GM12878 (cell line): Measurements from ENCODE around the gene SRCAP.

ENCODE experiments used
- POLR2AphosphoS5 ChIP-seq: IDR thresholded peaks from 2 replicates; pipeline ENCODE4 v1.6.1; 2011; ENCODE audit warnings: mild to moderate bottlenecking, low read length, inconsistent platforms
- ZNF217 ChIP-seq: fragments of 450-650 bp; IDR thresholded peaks from 2 replicates; pipeline ENCODE4 v1.6.1; 2017; ENCODE audit warnings: antibody characterized with exemption, mild to moderate bottlenecking
- TF ChIP-seq, protein P1 (sequence below): IDR thresholded peaks from 2 replicates; pipeline ENCODE4 v1.6.1; 2012; ENCODE audit warnings: mild to moderate bottlenecking, low read depth, low read length
- TF ChIP-seq, protein P2 (sequence below): fragments of 450-650 bp; formaldehyde crosslinking; IDR thresholded peaks from 2 replicates; pipeline ENCODE4 v1.4.0; 2020; ENCODE audit warnings: mild to moderate bottlenecking, moderate library complexity
- TF ChIP-seq, protein P3 (sequence below), 3 experiments: IDR thresholded peaks in 2 of 3; conservative IDR thresholded peaks in 1 of 3; 2 replicates each; pipeline ENCODE4 v1.5.1; 2011; ENCODE audit warnings: low read depth in 3 of 3, low read length in 3 of 3, mild to moderate bottlenecking in 3 of 3, control low read depth in 2 of 3, moderate library complexity in 2 of 3, inconsistent platforms in 1 of 3, mixed read lengths in 1 of 3; ENCODE audit not compliant: control insufficient read depth in 2 of 3, insufficient read depth in 1 of 3; ENCODE audit errors: extremely low read depth in 1 of 3

DNA sequence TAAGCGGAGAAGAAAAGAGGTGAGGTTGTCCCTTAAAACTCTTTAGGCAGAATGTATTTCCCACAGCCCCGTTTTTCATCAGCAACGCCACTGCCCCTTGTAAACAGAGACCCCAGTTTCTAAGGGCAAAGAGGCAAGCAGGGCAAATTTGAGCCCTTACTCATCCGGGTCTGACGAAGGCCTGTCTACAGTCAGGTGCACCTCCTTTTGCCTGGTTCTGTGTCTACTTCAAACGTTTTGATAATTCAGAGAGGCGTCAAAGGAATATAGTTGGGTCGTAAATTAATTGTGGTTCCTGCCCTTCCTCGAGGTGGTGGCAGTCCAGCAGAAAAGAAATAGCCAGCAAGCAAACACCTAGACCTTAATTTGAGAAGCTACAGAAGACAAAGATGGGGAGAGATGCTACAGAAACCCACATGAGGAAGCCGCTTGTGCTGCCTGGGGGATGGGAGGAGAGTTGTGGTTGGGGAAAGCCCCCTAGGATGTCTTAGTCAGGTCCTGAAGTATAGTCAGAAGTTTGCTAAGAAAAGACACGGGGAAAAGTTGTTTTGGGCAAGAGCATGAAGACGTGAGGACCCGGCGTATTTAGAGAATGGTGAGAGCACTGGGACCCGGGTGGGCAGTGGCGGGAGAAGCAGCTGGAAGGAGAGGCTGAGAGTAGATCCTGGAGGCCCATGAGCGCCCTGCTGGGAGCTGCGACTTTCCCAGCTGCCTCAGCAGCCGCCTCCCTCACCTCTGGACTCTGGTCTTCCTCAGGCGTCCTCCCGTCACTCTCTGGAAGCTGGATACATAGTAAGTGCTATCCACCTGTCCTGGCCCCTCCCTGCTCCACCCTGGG lies 38.3 kb upstream of the SRCAP start:
- TF ChIP-seq POLR2AphosphoS5 (peak; percentile 39; the same call in 1 of the 2 replicates), ZNF217 (no peak)
- TF ChIP-seq, protein P1, sequence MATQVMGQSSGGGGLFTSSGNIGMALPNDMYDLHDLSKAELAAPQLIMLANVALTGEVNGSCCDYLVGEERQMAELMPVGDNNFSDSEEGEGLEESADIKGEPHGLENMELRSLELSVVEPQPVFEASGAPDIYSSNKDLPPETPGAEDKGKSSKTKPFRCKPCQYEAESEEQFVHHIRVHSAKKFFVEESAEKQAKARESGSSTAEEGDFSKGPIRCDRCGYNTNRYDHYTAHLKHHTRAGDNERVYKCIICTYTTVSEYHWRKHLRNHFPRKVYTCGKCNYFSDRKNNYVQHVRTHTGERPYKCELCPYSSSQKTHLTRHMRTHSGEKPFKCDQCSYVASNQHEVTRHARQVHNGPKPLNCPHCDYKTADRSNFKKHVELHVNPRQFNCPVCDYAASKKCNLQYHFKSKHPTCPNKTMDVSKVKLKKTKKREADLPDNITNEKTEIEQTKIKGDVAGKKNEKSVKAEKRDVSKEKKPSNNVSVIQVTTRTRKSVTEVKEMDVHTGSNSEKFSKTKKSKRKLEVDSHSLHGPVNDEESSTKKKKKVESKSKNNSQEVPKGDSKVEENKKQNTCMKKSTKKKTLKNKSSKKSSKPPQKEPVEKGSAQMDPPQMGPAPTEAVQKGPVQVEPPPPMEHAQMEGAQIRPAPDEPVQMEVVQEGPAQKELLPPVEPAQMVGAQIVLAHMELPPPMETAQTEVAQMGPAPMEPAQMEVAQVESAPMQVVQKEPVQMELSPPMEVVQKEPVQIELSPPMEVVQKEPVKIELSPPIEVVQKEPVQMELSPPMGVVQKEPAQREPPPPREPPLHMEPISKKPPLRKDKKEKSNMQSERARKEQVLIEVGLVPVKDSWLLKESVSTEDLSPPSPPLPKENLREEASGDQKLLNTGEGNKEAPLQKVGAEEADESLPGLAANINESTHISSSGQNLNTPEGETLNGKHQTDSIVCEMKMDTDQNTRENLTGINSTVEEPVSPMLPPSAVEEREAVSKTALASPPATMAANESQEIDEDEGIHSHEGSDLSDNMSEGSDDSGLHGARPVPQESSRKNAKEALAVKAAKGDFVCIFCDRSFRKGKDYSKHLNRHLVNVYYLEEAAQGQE = no peak
- TF ChIP-seq, protein P2, sequence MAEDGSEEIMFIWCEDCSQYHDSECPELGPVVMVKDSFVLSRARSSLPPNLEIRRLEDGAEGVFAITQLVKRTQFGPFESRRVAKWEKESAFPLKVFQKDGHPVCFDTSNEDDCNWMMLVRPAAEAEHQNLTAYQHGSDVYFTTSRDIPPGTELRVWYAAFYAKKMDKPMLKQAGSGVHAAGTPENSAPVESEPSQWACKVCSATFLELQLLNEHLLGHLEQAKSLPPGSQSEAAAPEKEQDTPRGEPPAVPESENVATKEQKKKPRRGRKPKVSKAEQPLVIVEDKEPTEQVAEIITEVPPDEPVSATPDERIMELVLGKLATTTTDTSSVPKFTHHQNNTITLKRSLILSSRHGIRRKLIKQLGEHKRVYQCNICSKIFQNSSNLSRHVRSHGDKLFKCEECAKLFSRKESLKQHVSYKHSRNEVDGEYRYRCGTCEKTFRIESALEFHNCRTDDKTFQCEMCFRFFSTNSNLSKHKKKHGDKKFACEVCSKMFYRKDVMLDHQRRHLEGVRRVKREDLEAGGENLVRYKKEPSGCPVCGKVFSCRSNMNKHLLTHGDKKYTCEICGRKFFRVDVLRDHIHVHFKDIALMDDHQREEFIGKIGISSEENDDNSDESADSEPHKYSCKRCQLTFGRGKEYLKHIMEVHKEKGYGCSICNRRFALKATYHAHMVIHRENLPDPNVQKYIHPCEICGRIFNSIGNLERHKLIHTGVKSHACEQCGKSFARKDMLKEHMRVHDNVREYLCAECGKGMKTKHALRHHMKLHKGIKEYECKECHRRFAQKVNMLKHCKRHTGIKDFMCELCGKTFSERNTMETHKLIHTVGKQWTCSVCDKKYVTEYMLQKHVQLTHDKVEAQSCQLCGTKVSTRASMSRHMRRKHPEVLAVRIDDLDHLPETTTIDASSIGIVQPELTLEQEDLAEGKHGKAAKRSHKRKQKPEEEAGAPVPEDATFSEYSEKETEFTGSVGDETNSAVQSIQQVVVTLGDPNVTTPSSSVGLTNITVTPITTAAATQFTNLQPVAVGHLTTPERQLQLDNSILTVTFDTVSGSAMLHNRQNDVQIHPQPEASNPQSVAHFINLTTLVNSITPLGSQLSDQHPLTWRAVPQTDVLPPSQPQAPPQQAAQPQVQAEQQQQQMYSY (CRISPR knock-in tag) = no peak
- TF ChIP-seq, protein P3, sequence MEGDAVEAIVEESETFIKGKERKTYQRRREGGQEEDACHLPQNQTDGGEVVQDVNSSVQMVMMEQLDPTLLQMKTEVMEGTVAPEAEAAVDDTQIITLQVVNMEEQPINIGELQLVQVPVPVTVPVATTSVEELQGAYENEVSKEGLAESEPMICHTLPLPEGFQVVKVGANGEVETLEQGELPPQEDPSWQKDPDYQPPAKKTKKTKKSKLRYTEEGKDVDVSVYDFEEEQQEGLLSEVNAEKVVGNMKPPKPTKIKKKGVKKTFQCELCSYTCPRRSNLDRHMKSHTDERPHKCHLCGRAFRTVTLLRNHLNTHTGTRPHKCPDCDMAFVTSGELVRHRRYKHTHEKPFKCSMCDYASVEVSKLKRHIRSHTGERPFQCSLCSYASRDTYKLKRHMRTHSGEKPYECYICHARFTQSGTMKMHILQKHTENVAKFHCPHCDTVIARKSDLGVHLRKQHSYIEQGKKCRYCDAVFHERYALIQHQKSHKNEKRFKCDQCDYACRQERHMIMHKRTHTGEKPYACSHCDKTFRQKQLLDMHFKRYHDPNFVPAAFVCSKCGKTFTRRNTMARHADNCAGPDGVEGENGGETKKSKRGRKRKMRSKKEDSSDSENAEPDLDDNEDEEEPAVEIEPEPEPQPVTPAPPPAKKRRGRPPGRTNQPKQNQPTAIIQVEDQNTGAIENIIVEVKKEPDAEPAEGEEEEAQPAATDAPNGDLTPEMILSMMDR (IDR thresholded peaks at IDR 0.05 in 2 of 3, conservative IDR thresholded peaks at IDR 0.05 in 1 of 3; ENCODE audit: control insufficient read depth in 2 of 3, extremely low read depth in 1 of 3, insufficient read depth in 1 of 3, low read depth in 3 of 3, low read length in 3 of 3) = no peak
